ENCODE results near the gene NDUFS8.

Gene NDUFS8

GRCh38 chr11:68003846-68004550 lies 26.5 kb upstream of the NDUFS8 start, which contains the start of gene UNC93B1:
TSS of gene UNC93B1 (minus strand) at chr11:68004097. CDS start at chr11:68004043, 54 bp downstream.
- DNase-seq, result peak; percentile 77

GRCh38 chr11:68004551-68005335 lies 25.7 kb upstream of the NDUFS8 start:
- DNase-seq, result no peak

GRCh38 chr11:68006606-68007166 lies 23.8 kb upstream of the NDUFS8 start:
- no peak for DNase-seq

- DNase-seq, result no peak
Measured at GRCh38 chr11:68007498-68008380, 22.7 kb upstream of the NDUFS8 start.

- DNase-seq, result no peak
Measured at GRCh38 chr11:68008381-68009337, 21.8 kb upstream of the NDUFS8 start.

GRCh38 chr11:68009391-68010089 lies 20.9 kb upstream of the NDUFS8 start:
- DNase-seq, result no peak

GRCh38 chr11:68010090-68011041 lies 20.1 kb upstream of the NDUFS8 start, which contains the start of gene ALDH3B1:
TSS of gene ALDH3B1 (plus strand) at chr11:68010327. CDS start at chr11:68015298, 4,971 bp downstream.
- no peak for DNase-seq

- DNase-seq, result no peak
Measured at GRCh38 chr11:68011051-68011943, 19.2 kb upstream of the NDUFS8 start.

GRCh38 chr11:68012044-68012842 lies 18.2 kb upstream of the NDUFS8 start:
- DNase-seq, result no peak

GRCh38 chr11:68012843-68013610 lies 17.5 kb upstream of the NDUFS8 start:
- no peak for DNase-seq

GRCh38 chr11:68013611-68014156 lies 16.8 kb upstream of the NDUFS8 start:
- no peak for DNase-seq

- no peak for DNase-seq
Measured at GRCh38 chr11:68014157-68014946, 16.1 kb upstream of the NDUFS8 start.

- DNase-seq, result no peak
Measured at GRCh38 chr11:68014947-68015447, 15.5 kb upstream of the NDUFS8 start.

GRCh38 chr11:68015467-68015866 lies 15.0 kb upstream of the NDUFS8 start:
- no peak for DNase-seq

GRCh38 chr11:68016161-68016903 lies 14.1 kb upstream of the NDUFS8 start:
- no peak for DNase-seq

All from activated T-cell treated with anti-CD3 and anti-CD28 coated beads, Interleukin-2, amount 50 U/mL, for 1 hour (primary cell).